CD4-positive, CD25-positive, alpha-beta regulatory T cell (primary cell): Measurements from ENCODE around the gene SPNS2. TPM values are rescaled to one million over a fixed set of nuclear protein-coding genes. Genes with fewer than 3 reads are reported as not detected.
A peak's percentile ranks its signal among the peaks of the same experiment; 100 is the strongest.

Source experiments
- ATAC-seq, 2 donors: fragments of 150-1000 bp; cut with Tn5 transposase; one replicate each; pipeline ENCODE4 v1.10.0; 2021; ENCODE audit warnings: low read depth in 2 of 2, moderate number of reproducible peaks in 2 of 2, moderate library complexity in 1 of 2
- DNase-seq, 3 donors: peaks; one replicate each; pipeline versions ENCODE4 v3.0.0 to v3.0.0-alpha.2; 2012 to 2022; ENCODE audit warnings: mixed read lengths in 1 of 3
- H3K27ac ChIP-seq: one replicate; pipeline ENCODE4 v1.7.0; 2013; ENCODE audit warnings: mild to moderate bottlenecking, low read length; ENCODE audit not compliant: insufficient read depth, poor library complexity, severe bottlenecking
- H3K27me3 ChIP-seq: one replicate; pipeline ENCODE4 v1.7.0; 2013; ENCODE audit warnings: low read length; ENCODE audit not compliant: control insufficient read depth, insufficient read depth
- H3K36me3 ChIP-seq: one replicate; pipeline ENCODE4 v1.7.0; 2013; ENCODE audit warnings: mild to moderate bottlenecking, low read length, moderate library complexity; ENCODE audit not compliant: control insufficient read depth, insufficient read depth
- H3K4me1 ChIP-seq: 2 replicates; pipeline ENCODE4 v1.7.0; 2013; ENCODE audit warnings: mild to moderate bottlenecking, low read length; ENCODE audit not compliant: insufficient read depth, control insufficient read depth, poor library complexity, severe bottlenecking
- H3K4me3 ChIP-seq: one replicate; pipeline ENCODE4 v1.7.0; 2013; ENCODE audit warnings: low read depth, mild to moderate bottlenecking, low read length, moderate library complexity
- H3K9me3 ChIP-seq, 2 experiments: 1 replicate in 1 of 2; 2 replicates in 1 of 2; pipeline ENCODE4 v1.7.0; 2013; ENCODE audit warnings: low read length in 2 of 2, mild to moderate bottlenecking in 1 of 2, moderate library complexity in 1 of 2; ENCODE audit not compliant: control insufficient read depth in 2 of 2
- H3K27ac Mint-ChIP-seq, 3 donors: one replicate each; pipeline ENCODE4 v1.8.0; 2020 to 2022; ENCODE audit warnings: mild to moderate bottlenecking in 3 of 3, mixed read lengths in 3 of 3, moderate library complexity in 2 of 3
- H3K27me3 Mint-ChIP-seq: one replicate; pipeline ENCODE4 v1.8.0; 2022; ENCODE audit warnings: mild to moderate bottlenecking, mixed read lengths
- H3K36me3 Mint-ChIP-seq: one replicate; pipeline ENCODE4 v1.8.0; 2020; ENCODE audit warnings: mixed read lengths
- H3K4me1 Mint-ChIP-seq, 4 donors: one replicate each; pipeline ENCODE4 v1.8.0; 2020 to 2022; ENCODE audit warnings: mixed read lengths in 4 of 4, mild to moderate bottlenecking in 1 of 4
- H3K4me3 Mint-ChIP-seq, 4 donors: one replicate each; pipeline ENCODE4 v1.8.0; 2020 to 2022; ENCODE audit warnings: mild to moderate bottlenecking in 4 of 4, mixed read lengths in 4 of 4, moderate library complexity in 3 of 4
- H3K9me3 Mint-ChIP-seq, 7 donors: one replicate each; pipeline ENCODE4 v1.8.0; 2020 to 2022; ENCODE audit warnings: mixed read lengths in 7 of 7, mild to moderate bottlenecking in 3 of 7, moderate library complexity in 2 of 7
- polyA plus RNA-seq, 4 donors: library from polyadenylated mRNA; unstranded; fragments of 300-500 nt; fragmentation: Illumina TruSeq; gene quantifications; one replicate each; pipeline ENCODE4 v1.2.3, GENCODE V29; 2021
- total RNA-seq: library from RNA; stranded (reverse); gene quantifications from one replicate; pipeline ENCODE4 v1.2.3, GENCODE V29; 2022

SPNS2 gene
- total and polyA plus RNA-seq, 5 donors from 2014 or later = 0.94 TPM; not detected in 4

DNA sequence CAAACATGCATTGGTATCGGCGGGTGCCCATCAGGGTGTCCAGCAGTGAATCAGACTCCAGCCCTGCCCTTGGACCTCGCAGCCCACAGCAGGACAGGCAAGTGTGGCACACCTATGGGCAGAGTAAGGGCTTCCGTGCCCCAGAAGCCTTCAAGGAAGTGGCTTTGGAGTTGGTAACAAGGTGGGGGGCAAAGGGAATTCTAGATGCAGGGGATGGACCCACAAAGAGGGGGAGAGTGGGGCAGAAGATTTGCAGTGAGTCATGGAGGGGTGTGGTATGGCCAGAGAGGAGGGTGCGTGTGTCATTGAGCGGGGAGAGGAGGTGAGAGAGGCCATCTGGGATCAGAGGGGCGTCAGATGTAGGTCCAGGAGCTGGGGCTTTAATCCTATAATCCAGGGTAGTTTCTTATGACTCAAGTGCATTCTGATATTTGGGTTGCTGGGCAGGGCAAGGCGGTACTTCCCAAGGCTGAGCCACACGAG, 8.5 kb upstream of the SPNS2 start:
- Histone ChIP-seq H3K27me3 (no peaks in the 10 kb centered on the region), H3K9me3 (no peaks in the 10 kb centered on the region), H3K4me3 (no peak overlapping the region), H3K27ac (no peak overlapping the region), H3K36me3 (no peaks in the 10 kb centered on the region), H3K4me1 (peaks cover 12% of the 10 kb centered on the region)
- ATAC-seq = no peak
- Mint-ChIP-seq H3K4me3 (no peak overlapping the region), H3K9me3 (peaks cover 0 to 2% (median 0%) of the 10 kb centered on the region in 7 donors), H3K27me3 (peaks cover 4% of the 10 kb centered on the region), H3K36me3 (peaks cover under 1% of the 10 kb centered on the region), H3K4me1 (peaks cover 9 to 39% (median 20%) of the 10 kb centered on the region in 4 donors), H3K27ac (no peak overlapping the region)
- no peak for DNase-seq

DNA sequence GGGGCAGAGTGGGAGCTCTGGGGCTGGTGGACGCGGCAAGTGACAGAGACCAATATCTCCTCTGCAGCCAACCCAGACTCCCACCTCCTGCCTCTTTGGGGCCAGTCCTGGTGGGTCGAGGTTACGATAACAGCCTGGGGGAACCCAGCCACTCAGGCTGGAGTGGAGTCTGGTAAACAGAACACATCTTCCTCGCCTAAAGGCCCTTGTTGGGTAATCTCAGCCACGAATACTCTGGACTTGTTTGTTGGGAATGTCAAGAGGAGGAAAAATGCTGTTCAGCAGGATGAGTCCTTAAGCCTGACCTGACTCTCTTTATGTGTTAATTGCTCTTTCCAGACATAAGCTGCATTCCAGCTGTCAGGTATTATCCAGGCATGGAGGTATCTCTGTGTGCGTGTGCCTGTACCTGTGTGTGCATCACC, 8.0 kb upstream of the SPNS2 start:
- Mint-ChIP-seq H3K36me3 (no peaks in the 10 kb centered on the region), H3K4me1 (peaks cover 8 to 34% (median 18%) of the 10 kb centered on the region in 4 donors), H3K9me3 (peaks cover 0 to 2% (median 0%) of the 10 kb centered on the region in 7 donors), H3K27me3 (peaks cover 4% of the 10 kb centered on the region), H3K4me3 (no peak overlapping the region), H3K27ac (peak overlapping the region in 1 of 3 donors; percentile 36)
- no peaks in the 10 kb centered on the region for H3K36me3 ChIP-seq
- no peak overlapping the region for H3K27ac ChIP-seq
- no peaks in the 10 kb centered on the region for H3K27me3 ChIP-seq
- no peak for DNase-seq
- no peak for ATAC-seq
- no peak overlapping the region for H3K4me3 ChIP-seq
- H3K4me1 ChIP-seq = peaks cover 7% of the 10 kb centered on the region
- H3K9me3 ChIP-seq = no peaks in the 10 kb centered on the region

DNA sequence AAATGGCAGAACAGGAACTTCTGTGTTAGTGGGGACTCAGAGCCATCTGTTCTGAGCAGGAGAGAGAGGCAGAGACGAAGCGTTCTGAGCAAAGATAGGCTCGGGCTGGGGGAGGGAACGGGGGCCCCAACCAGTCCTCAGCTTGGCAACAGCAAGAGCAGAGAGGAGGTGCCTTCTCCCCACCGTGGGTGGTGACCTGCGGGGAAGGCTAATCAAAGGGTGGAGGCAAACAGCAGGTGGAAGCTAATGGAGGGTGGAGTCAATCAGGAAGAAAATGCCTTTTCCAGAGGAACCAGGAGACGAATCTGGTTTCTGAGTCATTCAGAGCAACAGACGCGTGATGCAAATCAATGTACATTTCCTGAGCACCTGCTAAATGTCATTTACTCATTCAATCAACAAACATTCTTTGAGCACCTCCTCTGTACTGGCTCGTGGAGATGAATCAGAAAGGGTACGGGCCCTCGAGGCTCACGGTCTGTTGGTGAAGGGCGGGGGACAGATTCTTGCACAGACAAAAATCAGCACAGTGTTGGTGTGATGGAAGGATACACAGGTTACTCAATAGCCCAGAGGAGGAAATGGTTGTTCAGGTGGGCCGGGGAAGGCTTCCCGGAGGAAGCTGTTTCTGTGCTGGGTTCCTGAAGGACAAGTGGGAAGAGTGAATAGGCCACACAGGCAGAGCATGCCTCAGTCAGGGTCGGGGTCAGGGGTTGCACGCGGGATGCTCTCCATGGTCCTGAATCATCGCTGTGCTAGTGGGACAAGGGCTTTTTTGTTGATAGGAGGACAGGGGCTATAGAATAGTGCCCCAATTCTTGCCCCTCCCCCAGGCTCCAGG, 5.7 kb upstream of the SPNS2 start:
- Histone ChIP-seq H3K27ac (no peak overlapping the region), H3K36me3 (no peaks in the 10 kb centered on the region), H3K27me3 (no peaks in the 10 kb centered on the region), H3K4me1 (no peaks in the 10 kb centered on the region), H3K9me3 (no peaks in the 10 kb centered on the region), H3K4me3 (no peak overlapping the region)
- DNase-seq (peak in 2 of 3 donors; percentile 24 to 32), ATAC-seq (no peak)
- peak overlapping the region in 2 of 4 donors; percentile 21 to 81 for H3K4me3 Mint-ChIP-seq
- H3K27ac Mint-ChIP-seq = peak overlapping the region in 1 of 3 donors; percentile 82
- H3K36me3 Mint-ChIP-seq = no peaks in the 10 kb centered on the region
- no peaks in the 10 kb centered on the region for H3K9me3 Mint-ChIP-seq
- peaks cover 3 to 18% (median 7%) of the 10 kb centered on the region in 4 donors for H3K4me1 Mint-ChIP-seq
- peaks cover 7% of the 10 kb centered on the region for H3K27me3 Mint-ChIP-seq

DNA sequence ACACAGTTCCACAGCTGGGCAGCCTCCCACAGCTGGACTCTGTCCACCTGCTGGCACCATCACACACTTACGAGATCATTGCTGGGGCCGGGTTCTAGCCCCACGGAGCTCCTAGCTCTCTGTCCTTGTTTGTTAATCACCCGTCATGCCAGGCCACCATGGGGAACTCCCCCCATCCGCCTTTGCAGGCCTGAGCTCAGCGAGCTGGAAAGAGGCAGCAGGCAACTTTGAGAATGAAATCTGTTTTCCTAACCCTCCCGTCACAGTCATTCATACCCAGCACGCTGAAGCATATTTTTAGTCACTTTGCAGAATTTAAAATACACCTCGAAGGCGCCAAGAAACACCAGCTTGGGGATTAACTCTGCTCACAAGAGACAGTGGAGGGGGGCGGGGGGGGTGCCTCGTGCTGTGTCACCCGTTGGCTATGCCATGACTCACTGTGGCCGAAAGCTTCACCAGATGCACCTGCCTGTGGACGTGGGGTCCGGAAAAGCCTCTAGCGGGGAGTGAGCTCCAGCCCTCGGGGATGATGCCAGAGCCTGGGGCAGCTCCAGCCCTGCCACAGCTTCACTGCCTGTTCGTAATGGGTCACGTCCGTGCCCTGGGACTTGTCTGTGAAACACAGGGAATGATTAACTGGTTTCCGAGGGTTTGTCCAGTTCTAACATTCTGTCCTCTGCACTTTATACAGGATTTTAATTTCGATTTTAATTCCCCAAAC, 1.4 kb upstream of the SPNS2 start:
- H3K27ac ChIP-seq = no peak overlapping the region
- no peaks in the 10 kb centered on the region for H3K36me3 ChIP-seq
- Mint-ChIP-seq H3K36me3 (no peaks in the 10 kb centered on the region), H3K4me1 (peaks cover 4 to 38% (median 16%) of the 10 kb centered on the region in 4 donors), H3K9me3 (no peaks in the 10 kb centered on the region), H3K4me3 (peak overlapping the region; percentile 33 to 84 (median 64)), H3K27me3 (peaks cover 31% of the 10 kb centered on the region), H3K27ac (peak overlapping the region in 1 of 3 donors; percentile 32)
- no peaks in the 10 kb centered on the region for H3K9me3 ChIP-seq
- H3K27me3 ChIP-seq = peaks cover 10% of the 10 kb centered on the region
- H3K4me1 ChIP-seq = peaks cover 21% of the 10 kb centered on the region
- DNase-seq (no peak), ATAC-seq (no peak)
- H3K4me3 ChIP-seq = no peak overlapping the region

DNA sequence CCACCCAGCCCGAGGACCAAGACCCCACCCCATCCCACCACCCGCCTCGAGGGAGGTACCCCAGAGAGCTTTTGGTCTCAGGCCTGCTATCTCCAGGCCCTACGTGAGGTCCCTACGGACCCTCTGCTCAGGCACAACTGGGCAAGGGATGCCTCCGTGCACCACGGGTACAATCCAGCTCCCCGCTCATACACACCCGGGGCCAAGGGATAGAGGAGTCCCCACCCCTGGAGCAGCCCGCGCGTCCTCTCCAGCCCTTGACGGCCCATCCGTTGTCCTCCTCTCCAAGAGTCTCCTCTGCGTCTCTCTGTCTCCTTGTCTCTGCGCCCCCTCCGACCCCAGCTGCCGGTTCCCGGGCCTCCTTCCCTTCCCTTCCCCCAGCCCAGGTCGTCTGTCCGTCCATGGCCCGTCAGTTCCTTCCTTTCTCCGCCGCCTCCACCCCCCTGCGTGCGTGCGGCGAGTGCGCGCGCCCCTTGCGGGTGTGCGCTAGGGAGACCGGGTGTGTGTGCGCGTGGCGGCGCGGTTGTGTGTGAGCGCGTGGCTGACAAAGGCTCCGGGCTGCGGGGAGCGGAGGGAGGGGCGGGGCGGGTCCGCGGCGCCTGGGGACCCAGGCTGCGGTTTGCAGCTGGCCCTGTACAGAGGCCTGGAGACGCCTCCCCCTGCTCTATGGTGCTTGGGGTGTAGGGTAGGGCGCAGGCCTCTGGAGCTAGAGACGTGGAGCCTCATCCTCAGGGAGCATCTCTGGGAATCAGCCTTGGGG, 930 bp downstream of the SPNS2 start:
- Histone ChIP-seq H3K4me3 (no peak overlapping the region), H3K9me3 (no peaks in the 10 kb centered on the region), H3K36me3 (no peaks in the 10 kb centered on the region), H3K27ac (no peak overlapping the region), H3K4me1 (peaks cover 28% of the 10 kb centered on the region), H3K27me3 (peaks cover 10% of the 10 kb centered on the region)
- H3K4me1 Mint-ChIP-seq = peaks cover 0 to 33% (median 12%) of the 10 kb centered on the region in 4 donors
- peaks cover 48% of the 10 kb centered on the region for H3K27me3 Mint-ChIP-seq
- DNase-seq = peak in 2 of 3 donors; percentile 20 to 32
- ATAC-seq = no peak
- H3K27ac Mint-ChIP-seq = no peak overlapping the region
- H3K36me3 Mint-ChIP-seq = no peaks in the 10 kb centered on the region
- H3K4me3 Mint-ChIP-seq = peak overlapping the region; percentile 79 to 86 (median 82)
- H3K9me3 Mint-ChIP-seq = no peaks in the 10 kb centered on the region

DNA sequence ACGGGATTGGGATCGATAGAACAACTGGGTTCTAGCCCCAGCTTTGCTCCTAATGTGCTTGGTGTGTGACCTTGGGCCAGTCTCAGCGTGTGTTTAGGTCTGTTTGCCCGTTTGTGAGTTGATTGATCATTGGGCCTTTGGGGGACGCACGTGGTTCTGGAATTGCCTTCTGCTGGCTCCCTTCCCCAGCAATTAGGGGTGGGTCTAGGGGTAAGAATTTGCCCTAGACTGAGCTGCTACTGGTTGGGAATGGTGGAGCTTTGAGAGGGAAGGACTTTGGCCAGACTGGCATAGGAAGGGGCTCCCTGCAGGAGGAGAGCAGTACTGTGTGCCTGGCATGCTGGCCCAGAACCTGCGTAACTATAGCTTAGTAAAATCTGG, 1.5 kb downstream of the SPNS2 start:
- H3K27me3 Mint-ChIP-seq = peaks cover 52% of the 10 kb centered on the region
- peak overlapping the region; percentile 79 to 86 (median 82) for H3K4me3 Mint-ChIP-seq
- no peaks in the 10 kb centered on the region for H3K9me3 Mint-ChIP-seq
- Histone ChIP-seq H3K36me3 (no peaks in the 10 kb centered on the region), H3K4me3 (no peak overlapping the region), H3K4me1 (peaks cover 28% of the 10 kb centered on the region), H3K9me3 (no peaks in the 10 kb centered on the region), H3K27ac (no peak overlapping the region), H3K27me3 (peaks cover 10% of the 10 kb centered on the region)
- DNase-seq = no peak
- ATAC-seq = no peak
- H3K4me1 Mint-ChIP-seq = peaks cover 0 to 35% (median 12%) of the 10 kb centered on the region in 4 donors
- H3K36me3 Mint-ChIP-seq = no peaks in the 10 kb centered on the region
- peak overlapping the region in 2 of 3 donors; percentile 75 to 87 for H3K27ac Mint-ChIP-seq

DNA sequence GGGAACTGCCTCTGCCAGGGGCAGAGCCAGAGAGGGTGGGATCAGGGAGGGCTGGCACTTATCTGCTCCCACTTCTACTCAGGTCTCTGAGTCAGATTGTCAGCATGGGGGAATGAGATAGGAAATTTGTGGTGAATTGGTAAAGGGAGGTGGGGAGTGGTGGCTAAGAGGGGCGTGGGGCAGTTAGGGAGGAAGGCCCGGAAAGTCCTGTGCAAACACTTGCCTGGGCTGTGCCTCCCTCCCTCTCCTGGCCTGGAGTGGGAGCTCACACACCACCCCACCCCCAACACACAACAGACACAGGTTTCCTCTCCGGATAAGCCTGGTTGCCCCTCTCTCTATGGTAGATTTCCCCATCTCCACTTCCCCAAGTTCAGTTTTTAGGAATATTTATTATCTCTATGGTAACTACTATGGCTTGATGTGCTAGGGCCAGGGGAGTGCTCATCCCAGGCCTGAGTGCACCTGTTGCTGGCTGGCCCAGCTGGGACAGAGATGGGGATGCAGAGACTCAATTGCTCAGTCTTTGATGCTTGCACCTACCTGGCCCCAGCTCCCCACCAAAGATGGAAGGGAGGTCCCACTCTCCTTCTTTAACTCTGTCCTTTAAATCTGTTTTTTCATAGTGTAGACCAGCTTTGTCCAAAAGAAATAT, 2.7 kb downstream of the SPNS2 start:
- no peaks in the 10 kb centered on the region for H3K36me3 Mint-ChIP-seq
- H3K36me3 ChIP-seq = no peaks in the 10 kb centered on the region
- H3K9me3 ChIP-seq = no peaks in the 10 kb centered on the region
- H3K4me3 Mint-ChIP-seq = no peak overlapping the region
- no peak for ATAC-seq
- H3K27ac ChIP-seq = no peak overlapping the region
- peaks cover 28% of the 10 kb centered on the region for H3K4me1 ChIP-seq
- DNase-seq = no peak
- H3K4me3 ChIP-seq = no peak overlapping the region
- H3K27me3 ChIP-seq = peaks cover 10% of the 10 kb centered on the region
- no peak overlapping the region for H3K27ac Mint-ChIP-seq
- peaks cover 0 to 35% (median 12%) of the 10 kb centered on the region in 4 donors for H3K4me1 Mint-ChIP-seq
- peaks cover 52% of the 10 kb centered on the region for H3K27me3 Mint-ChIP-seq
- H3K9me3 Mint-ChIP-seq = no peaks in the 10 kb centered on the region
